ENCODE measurements around the gene SYT9.

GRCh38 chr11:7254731-7255291 is 3.1 kb downstream of the SYT9 start:
- TF ChIP-seq RFX5 (IDR thresholded peaks at IDR 0.05; ENCODE audit: low read length) (no peak), YY1 (IDR thresholded peaks at IDR 0.05; ENCODE audit: low read depth) (no peak), CTCF (IDR thresholded peaks at IDR 0.05) (no peak), EZH2phosphoT487 (IDR thresholded peaks at IDR 0.05; ENCODE audit: borderline replicate concordance, low read depth) (no peak), MEF2A (IDR thresholded peaks at IDR 0.05; ENCODE audit: borderline replicate concordance, low read depth) (no peak), NFIC (IDR thresholded peaks at IDR 0.05; ENCODE audit: borderline replicate concordance) (no peak), ZBTB33 (IDR thresholded peaks at IDR 0.05; ENCODE audit: borderline replicate concordance, low read depth) (no peak), FOXJ3 (CRISPR knock-in tag; IDR thresholded peaks at IDR 0.05) (no peak), TAF1 (IDR thresholded peaks at IDR 0.05; ENCODE audit: borderline replicate concordance, low read depth, low read length) (no peak), EP300 (IDR thresholded peaks at IDR 0.05; ENCODE audit: borderline replicate concordance in 1 of 2, low read depth in 1 of 2, low read length in 1 of 2) (no peak), POLR2AphosphoS5 (IDR thresholded peaks at IDR 0.05; ENCODE audit: low read depth, low read length) (no peak), RAD21 (IDR thresholded peaks at IDR 0.05; ENCODE audit: low read length) (no peak), ELF1 (IDR thresholded peaks at IDR 0.05) (no peak)
